HG02610 (cell line): Measurements from ENCODE around the gene NSG1.

Experiments
- ATAC-seq: cut with Tn5 transposase; IDR thresholded peaks from one replicate; pipeline ENCODE4 v1.9.1; 2021; ENCODE audit warnings: mild to moderate bottlenecking, moderate library complexity; ENCODE audit not compliant: unreplicated experiment

Gene NSG1

DNA sequence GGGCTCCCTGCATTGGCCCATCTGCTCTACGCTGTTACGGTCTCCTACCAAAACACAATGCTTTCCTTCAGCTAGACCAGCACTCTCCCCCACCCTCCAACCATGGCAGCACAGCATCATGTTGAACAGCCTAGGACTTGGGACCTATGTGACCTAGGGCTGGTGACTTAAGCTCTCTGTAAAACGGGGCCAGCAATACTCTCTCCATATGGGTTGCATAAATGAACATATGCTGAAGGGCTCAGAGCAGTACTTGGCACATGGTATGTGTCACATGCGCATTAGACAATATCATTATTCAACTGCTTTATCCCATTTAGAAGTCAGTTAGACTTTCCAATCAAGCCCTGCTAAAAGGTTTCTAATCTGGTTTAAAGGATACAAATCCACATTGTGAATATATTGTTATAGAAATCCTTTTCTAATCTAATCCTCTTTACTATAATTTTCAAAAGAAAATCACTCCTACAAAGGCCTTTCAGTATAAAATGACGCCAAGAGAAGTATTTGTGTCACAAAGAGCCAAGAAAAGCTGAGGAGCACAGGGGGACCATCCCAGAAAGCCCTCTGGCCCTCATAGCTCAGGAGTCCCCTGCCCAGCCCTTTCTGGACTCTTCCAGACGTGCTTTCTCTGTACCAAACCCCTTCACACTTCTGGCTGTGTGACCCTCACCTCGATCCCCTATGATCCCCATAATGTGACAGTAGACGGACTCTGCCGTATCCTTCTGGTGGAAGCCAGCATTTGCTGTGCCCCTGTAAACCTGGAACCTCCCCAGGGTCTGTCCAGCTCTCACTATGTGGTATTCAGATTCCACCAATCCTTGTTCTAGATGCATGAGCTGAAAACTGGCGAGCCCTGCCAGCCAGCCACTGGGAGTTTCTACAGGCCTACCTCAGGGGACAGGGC, 42.3 kb downstream of the NSG1 start:
- ATAC-seq = no peak

DNA sequence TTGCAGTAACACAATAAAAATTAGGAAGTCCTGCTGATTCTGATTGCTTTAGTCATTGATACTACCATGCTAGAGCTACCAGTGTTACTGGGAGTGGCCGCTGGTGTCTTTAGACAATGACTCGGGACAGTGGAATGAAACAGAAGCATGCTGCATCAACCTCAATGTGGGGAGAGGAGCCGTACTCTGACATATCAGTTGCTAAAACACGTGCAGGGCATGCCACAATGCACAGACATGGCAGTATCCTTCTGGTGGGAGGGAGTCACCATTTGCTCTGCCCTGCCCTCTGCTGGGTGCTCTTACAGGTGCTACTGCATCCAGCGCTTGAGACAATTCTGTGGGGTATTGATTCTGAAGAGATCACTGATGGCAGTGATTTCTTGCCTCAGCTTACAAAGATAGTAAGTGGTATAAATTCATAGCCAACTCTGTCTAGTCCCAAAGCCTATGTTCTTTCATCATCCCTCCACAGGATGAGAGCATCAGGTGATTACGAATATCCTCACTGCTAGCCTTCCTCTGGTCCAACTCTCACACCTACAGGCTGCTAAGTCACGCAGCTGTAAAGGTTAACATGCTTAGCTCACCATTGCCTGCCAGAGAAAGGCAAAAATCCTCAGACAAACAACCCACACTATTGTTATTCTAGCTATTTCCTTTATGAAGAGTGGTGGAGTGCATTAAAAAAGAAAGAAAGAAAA, 43.7 kb downstream of the NSG1 start:
- ATAC-seq = no peak

DNA sequence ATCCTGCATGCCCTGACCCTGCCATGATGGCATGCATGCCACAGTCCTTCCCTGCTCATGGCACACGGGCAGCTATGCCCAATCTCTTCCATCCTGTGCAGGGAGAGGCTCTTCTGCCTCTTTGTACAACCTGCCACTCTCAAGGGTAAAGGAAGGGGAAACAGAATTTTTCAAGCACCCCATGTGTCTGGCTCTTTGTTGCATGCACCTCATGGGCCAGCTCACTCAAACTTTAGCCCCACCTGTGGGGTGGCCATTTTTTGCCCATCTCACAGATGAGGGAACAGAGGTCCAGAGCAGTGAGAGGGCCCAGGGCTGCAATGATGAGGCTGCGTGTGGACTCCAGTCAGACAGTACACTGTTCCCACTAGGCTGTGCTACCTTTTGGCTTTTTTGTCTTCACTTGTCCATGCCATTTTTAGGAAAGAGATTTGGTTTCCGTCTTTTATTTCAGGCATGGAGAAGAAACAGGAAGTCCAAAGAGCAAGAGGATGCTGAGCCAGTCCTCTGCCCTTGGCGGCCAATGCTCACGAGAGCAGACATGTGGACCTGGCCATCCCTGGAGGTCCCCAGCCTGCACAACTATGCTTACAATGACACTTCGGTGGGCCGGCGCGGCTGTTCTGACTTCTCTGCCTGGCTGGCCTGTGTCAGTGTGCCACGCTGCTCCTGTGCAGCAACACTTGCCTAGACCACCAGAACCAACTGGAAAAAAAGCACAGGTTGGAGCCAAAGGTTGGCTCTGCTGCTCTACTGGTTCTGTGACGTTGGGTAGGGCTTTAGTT, 45.6 kb downstream of the NSG1 start:
- ATAC-seq = no peak

DNA sequence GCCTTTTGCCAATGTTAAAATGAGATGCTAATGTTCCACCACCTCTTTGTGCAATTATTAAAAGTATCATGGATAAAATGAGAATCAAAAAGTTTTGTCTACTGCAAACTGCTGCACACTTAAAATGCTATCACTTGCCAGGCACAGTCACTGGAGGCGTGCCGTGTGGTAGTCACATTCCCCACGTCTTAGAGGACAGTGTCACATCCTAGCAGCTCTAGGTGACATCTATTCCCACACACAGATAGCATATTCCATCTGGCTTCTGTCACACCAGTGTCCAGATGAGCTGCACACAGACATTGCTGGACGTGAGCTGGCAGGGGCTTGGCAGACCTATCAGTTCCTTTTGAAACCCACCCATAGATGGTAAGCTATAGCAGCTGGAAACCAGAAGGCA, 47.0 kb downstream of the NSG1 start:
- ATAC-seq = no peak

DNA sequence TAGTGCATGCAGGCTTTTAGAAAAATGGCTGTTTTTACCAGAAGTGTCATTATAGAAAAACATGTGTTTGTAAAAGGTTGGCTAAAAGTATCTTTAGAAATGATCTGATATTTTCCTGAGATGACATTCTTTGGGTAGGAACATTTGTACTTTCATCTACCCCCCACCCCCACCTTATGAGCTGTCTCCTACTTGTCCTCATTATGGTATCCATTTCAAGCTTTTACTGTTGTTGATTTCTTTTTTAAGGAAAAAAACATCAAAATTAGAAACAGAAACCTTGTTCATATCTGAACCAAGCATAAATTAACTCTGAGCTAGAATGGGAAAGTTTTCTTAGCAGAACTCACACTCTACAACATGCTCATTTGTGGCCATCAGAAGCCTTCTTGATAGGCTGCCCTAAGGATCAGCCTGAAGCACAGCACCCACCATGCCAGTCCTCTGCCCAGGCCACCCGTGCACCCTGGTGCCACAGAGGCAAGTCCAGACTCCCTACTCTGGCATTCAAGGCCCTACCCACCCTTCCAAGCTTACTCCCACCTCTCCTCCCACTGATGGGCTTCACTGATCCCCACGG, 49.4 kb downstream of the NSG1 start:
- ATAC-seq = no peak

DNA sequence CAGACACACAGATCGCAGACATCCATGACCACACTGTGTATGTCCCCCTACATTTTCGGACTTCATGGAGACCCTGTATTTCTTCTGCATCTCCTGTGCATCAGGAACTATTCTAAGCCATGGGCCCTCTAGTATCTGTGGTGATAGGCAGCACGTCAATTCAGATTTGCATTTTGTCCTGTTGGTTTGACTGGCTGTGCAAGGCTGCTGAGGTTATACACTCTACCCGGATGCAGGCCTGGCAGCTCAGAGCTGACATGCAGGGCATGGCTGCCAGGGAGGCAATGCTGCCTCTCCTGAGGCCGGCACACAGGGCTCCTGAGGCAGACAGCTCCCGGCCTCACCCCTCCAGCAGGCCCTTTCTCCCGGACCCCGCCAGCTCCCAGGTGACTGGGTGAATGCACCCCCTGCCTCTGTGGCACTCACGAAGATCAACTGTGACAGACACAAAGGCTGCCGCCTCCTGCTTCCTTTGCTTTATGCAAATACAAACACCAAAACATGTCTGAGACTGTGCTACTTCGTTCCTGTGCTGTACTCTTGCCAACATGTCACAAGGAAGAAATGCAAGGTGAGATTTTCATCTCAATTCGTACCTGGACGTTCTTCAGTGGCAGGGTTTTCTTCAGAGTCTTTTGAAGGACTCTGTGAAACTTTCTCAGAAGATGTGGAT, 51.0 kb downstream of the NSG1 start:
- ATAC-seq = no peak

DNA sequence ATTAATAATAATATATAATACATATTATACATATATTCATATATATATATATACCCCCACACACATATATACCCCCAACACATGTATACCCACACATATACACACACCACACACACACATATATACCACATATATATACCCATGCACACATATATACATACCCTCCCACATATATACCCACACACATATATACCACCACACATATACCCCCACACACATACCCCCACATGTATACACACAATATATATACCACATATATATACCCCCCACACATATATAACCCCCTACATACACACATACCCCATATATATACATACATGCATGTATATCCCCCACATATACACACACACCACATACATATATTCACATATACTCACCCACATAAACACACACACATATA, 52.0 kb downstream of the NSG1 start:
- ATAC-seq = no peak

DNA sequence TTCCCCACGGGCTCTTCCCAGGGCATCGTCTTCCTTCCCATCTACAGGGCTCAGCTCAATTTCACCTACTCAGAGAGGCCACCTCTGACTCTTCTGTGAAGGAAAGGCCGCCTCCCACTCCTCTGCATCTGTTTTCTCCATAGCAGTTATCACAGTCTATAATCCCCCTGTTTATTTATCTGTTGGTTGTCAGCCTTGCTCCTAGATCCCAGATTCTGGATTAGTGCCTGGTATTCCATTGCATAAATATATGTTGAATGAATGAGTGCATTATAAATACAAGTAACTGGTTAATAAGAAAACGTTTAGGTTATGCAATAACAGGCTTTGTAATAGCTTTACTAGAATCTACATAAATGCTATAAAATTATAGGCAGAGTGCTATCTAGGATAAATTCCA, 52.9 kb downstream of the NSG1 start:
- ATAC-seq = no peak

DNA sequence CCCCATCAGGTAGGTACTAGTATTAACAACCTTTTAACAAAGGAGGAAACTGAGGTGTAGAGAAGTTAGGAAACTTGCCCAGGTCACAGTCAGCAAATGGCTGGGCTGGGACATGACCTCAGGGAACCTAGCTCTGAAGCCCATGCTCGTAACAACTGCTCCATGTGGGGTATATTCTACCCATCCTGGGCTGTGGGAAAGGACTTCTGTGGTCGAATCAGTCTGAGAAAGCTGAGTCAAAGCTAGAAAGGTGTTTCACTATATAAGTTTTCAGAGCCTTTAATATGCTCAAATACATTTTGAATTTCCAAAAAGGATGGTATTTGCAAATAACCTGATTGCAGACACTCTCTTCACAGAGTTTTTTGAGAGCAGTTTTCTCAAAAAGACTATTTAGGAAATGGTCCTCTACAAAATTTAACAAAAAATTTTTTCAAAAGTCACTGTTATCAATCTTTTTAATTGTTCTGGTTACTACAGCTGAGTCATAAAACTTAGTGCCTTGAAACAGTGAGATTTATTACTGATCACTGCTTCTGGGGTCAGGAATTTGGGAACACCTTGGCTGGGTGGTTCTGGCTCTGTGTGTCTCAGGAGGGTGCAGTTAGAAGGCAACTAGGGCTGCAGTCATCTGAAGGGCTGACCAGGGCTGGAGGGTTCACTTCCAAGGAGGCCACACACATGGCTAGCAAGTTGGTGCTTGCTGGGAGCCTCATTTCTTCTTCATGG, 53.6 kb downstream of the NSG1 start:
- ATAC-seq = peak; percentile 77

DNA sequence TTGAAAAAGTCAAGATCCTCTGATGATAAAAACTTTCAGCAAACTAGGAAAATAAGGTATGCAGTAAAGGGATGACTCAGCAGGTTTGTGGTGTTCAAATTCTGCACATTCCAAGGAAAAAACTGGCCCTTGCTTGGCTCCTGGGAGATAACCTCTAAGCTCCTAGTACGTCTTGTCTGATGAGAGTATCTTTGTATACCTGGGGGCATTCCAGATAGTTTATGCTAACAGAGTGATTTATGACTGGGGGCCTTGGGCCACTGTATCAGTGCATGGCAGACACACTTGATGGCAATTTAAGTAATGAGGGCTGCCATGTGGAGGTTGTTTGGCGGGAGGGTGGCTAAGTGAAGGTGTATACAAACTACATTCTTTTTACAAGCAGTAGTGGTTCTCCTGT, 56.9 kb downstream of the NSG1 start:
- no peak for ATAC-seq

DNA sequence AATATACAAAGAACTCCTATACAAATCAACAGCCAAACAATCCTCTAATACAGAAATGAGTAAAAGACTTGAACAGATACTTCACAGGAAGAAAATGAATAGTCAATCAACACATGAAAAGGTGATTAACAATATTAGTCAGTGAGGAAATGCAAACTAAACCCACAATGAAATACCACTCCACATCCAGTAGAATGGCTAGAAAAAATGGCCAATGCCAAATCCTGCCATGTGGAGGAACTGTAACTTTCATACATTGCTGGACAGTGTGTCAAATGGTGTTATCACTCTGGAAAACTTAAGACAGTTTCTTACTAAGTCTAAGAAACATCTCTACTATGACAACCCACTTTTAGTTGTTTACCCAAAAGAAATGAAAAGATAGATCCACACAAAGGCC, 59.5 kb downstream of the NSG1 start:
- ATAC-seq = no peak

DNA sequence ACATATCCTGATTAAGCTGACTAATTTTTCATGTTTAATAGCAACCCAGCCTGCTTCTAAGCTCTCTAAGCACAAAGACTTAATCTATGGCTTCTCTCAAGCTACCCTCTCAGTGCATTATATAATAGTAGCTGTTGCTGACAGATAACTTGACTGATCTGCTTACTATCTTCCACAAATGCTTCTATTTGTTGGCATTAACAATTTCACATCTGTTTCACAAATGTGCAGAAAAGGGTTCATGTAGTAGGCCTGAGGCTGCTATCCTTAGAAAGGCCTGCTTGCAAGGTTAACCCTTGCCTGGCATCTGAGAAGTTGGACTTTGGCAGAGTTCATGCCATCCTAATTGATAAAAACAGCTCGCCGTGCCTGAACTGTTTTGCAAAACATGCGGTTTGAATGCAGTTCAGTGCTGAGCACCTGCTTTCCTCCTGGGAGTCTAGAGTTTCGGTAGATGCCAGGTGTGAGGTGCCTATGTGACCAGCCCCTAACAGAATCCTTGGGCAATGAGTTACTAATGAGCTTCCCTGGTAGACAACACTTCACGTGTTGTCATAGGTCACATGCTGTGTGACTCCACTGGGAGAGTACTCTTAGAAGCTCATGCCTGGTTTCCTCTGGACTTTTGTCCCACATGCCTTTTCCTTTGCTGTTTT, 68.4 kb downstream of the NSG1 start:
- ATAC-seq = no peak

DNA sequence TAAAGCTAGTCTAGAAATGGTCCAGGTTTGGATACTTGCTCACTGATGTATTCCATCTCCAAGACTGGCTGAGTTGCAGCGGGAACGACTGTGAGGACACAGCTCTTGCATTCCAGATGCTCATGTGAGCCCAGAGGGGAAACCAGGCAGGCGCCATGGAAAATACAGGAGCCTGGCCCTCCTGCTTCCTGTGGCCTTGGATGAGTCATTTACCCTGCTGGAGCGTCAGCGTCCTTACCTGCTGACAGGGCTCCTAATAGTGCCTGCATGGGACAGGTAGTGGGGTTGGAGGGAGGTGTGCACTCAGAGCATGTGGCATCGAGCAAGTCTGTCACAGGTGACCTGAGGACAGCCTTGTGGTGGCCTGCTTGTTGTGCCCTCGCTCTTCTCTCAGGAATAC, 69.4 kb downstream of the NSG1 start:
- ATAC-seq = no peak

DNA sequence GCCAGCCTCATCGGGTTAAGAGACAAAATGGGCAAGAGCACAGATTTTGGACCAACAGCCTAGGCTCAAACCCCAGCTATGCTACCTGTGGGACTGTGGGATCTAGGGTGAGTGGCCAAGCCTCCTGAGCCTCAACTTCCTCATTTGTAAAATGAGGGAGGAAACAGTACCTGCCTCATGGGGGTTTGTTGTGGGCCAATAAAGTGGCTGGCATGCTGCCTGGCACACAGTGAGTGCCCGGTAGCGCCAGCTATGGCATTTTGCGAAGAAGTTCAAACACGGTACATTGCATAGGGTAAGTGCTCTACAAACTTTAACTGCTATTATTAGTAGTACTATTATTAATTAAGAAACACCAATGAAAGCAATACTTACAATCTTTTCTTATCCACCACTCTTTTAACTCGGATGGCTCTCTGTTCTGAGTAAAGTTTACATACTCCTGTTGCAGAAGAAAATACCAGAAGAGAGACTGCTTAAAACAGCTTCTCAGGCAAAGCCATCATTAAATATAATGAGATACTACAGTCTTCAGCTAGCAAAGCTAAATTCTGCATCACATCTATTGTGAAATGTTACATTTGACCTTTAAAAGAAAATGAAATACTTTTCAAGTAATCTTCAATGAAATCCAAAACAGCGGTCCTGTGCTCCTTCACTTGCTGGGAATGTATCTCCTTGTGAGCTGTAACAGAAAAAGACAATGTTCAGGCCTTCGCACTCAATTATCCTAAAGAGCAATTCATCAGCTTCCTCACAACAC, 70.1 kb downstream of the NSG1 start:
- ATAC-seq = no peak

DNA sequence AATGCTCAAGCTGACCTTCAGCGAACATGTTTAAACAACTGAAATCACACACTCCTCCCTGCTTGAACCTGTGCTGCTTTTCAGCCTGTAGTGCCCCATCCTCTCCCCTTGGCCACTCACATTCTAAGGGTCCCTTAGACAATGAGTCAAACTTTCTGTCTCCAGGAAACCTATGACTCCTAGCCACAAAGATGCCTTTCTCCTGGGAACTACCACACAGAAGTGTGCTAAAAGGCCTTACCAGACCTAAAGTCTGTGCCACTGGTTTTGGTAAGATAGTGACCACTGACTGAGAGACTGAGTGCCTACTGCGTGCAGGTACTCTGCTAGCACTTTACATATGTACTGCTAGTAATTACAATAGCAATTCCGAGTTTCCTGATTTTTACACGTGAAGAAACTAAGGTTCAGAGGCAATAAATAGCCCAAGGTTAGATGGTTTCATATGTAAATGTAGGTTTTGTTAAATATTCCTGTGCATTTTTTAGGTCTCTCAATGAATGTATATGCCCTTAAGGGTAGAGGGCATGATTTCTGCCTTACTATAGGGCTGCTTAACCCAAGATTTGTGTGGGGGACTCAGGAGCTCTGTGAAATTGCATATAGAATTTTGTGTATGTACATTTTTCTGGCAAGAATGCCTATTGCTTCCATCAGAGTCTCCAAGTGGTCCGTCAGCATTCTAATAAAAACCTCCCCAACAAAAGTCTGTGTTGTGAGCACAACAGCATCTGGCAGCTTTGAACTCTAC, 71.1 kb downstream of the NSG1 start:
- ATAC-seq = no peak

DNA sequence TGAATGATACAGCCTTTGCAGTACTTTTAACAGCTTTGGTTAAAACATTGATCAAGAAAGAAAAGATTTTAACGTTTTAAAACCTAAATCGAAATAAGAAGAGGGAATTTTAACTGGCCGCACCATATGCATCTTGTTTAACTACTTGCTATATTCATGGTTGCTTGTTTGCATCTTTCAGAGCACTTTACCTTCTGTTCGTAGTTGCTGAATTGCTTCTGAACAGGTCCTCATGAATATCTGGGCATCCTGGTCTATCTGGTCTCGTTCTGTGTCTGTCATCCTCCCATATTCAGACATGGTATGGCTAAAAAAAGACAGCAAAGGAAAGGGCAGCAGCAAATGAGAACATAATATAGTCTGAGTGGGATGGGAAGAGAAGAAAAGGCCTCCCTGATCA, 72.3 kb downstream of the NSG1 start:
- no peak for ATAC-seq

DNA sequence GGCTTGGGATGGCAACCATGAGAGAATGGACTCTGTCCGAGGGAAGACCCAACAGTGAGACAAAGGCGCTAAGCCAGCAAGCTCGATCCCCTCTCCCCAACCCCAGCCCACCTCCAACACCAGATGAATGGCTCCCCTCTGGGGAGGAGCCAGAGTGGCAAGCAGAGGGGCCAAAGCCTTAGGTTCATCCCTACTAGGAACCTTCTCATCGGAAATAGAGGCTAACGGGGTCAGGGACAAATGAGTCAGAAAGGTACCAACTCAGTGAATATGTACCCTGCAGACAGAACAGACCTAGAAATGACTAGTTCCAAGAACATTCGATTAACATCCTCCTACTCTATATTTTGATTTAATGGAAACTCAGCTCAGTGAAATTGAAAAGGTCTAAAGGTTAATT, 73.9 kb downstream of the NSG1 start:
- ATAC-seq = no peak

DNA sequence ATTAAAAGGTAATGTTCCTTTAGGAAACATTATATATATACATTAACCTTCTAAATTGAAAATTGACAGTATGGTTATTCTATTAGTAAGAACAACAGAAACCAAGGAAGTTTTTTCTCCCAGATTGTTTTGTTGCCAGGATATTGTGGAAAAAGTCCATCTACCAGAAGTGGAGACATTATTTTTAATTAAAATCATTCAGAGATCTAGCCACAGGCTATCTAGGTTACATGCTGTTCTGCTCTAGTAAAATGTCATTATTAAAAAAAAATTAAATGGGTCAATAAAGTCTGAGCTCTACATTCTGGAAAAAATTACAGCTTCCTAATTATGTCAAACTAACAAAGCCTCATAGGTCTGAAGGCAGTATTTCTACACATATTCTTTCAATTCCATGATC, 74.3 kb downstream of the NSG1 start:
- no peak for ATAC-seq
